DMS153 treated with DMSO at 0.1 percent for 48 hours (cell line): ENCODE measurements around the gene FOXP4.
A peak's percentile ranks its signal among the peaks of the same experiment; 100 is the strongest.

Experiments used
- DNase-seq: peaks from one replicate; lab custom pipeline; 2025; ENCODE audit not compliant: unreplicated experiment; lab: John Stamatoyannopoulos, UW

FOXP4 gene

GRCh38 chr6:41582540-41582939, 36.4 kb downstream of the FOXP4 start:
- no peak for DNase-seq

GRCh38 chr6:41583565-41583964, 37.4 kb downstream of the FOXP4 start:
- no peak for DNase-seq

- DNase-seq, result no peak
Measured at GRCh38 chr6:41584205-41584604, 38.0 kb downstream of the FOXP4 start.

DNA sequence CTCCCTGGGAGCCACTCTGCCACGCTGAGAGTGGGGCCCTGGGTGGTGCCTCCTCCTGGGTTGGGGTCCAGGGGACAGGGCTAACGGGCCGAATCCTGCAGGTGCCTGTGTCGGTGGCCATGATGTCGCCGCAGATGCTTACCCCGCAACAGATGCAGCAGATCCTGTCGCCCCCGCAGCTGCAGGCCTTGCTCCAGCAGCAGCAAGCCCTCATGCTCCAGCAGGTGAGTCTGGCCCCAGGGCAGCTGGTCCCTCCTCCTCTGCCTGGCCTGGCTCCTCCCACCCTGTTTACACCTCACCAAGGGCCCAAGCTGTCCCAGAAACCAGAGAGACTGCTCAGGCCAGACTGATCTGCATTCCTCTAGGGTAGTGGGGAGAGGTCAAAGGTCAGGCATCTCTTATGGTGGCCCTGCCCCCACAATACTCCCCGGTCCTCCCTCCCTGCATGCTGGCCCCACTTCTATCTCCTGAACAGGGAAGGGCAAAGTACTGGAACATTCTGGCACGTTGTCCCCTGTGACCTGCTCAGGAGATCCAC, 38.6 kb downstream of the FOXP4 start:
- no peak for DNase-seq

DNA sequence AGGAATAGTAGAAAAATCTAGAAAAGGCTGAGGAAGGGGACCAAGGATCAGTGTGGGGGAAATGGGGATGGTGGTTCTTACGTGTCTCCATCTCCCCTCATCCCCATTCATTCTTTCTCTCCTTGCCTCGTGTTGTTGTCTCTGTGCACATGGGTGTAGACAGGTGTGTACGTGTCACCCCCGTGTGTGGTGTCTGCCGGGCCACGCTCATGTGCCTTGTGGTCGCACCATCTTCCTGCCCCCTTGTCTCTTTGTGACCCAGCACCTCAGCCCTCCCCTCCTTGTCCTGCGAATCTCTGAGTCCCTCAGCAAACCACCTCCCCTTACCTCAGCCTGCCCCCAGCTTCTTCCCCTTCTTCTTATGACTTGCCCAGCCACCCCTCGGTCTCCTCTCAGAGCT, 39.4 kb downstream of the FOXP4 start:
- DNase-seq, result no peak

DNA sequence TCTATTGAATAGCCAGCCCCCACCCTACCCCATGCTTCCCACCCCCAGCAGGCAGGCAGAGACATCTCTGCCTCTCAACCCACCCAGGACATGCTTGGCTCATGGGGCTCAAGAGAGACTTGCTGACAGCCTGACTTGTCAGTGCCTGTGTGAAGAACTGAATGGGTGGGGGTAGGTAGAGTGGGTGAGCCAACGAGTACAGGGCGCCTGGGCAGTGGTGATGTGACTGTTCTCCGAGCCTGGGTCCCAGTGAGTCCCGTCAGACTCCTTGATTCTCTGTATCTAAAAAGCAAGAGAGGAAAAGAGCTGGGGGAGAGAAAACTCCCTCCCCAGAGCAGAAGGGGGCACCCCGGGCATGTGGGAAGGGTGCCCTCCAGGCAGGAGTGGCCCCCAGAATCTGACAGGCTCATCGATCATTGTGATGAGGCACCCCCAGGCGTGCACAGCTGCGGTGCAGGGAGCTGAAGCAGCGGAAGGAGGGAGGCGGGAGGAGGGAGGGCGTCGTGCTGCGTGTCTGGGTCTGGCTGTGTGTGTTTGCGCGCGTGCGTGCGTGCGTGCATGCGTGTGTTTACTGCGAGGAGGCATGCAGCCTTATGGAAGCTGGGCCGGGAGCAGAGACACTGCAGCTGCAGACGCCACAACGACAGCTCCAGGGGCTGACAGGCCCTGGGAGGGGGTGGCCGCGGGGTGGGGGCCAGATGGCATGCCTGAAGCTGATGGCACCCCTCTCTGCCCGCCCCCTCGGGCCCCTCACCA, 40.2 kb downstream of the FOXP4 start:
- DNase-seq, result no peak

DNA sequence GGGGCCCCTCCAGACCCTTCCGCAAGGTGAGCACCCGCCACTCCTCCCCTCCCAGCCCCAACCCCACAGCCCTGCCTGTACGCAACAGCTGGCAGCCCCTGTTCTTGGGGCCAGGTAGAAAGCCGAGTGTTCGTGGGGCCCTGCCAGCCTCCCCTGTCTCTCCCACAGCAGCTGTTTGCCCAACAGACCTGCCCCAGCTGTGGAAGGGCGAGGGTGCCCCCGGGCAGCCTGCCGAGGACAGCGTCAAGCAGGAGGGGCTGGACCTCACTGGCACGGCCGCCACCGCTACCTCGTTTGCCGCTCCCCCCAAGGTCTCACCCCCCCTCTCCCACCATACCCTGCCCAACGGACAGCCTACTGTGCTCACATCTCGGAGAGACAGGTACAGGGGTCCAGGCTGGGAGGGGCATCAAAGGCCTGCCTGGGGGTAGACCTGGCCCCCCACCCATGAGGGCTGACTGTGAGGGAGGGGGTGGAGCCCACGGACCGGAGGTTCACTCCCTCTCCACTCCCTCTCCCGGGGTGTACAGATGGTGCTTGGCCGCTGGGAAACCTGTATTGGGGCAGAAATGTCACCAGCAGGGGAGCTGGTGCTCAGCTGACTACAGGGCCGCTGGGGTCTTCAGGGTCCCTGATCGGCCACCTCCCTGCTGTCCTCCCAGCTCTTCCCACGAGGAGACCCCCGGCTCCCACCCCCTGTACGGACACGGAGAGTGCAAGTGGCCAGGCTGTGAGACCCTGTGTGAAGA, 41.1 kb downstream of the FOXP4 start:
- no peak for DNase-seq

DNA sequence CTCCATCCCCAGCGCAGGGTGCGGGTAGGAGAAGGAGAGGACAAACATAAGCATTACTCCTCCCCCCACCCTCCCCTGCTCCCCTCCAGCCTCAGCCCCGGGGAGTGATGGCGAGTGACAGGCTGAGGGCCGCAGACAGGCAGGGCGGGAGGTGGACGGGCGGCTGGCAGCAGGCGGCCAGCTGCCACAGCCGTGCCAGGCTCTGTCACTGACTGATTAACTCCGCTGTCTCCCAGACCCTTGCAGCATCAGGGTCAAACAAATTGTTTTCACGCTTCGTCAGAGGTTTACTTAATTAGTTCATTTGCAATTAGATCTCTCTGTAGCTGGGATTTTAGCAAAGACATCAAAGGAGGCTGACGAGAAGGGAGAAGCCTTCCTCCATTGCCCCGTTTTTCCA, 41.9 kb downstream of the FOXP4 start:
- no peak for DNase-seq

GRCh38 chr6:41589223-41589622, 43.0 kb downstream of the FOXP4 start:
- no peak for DNase-seq

DNA sequence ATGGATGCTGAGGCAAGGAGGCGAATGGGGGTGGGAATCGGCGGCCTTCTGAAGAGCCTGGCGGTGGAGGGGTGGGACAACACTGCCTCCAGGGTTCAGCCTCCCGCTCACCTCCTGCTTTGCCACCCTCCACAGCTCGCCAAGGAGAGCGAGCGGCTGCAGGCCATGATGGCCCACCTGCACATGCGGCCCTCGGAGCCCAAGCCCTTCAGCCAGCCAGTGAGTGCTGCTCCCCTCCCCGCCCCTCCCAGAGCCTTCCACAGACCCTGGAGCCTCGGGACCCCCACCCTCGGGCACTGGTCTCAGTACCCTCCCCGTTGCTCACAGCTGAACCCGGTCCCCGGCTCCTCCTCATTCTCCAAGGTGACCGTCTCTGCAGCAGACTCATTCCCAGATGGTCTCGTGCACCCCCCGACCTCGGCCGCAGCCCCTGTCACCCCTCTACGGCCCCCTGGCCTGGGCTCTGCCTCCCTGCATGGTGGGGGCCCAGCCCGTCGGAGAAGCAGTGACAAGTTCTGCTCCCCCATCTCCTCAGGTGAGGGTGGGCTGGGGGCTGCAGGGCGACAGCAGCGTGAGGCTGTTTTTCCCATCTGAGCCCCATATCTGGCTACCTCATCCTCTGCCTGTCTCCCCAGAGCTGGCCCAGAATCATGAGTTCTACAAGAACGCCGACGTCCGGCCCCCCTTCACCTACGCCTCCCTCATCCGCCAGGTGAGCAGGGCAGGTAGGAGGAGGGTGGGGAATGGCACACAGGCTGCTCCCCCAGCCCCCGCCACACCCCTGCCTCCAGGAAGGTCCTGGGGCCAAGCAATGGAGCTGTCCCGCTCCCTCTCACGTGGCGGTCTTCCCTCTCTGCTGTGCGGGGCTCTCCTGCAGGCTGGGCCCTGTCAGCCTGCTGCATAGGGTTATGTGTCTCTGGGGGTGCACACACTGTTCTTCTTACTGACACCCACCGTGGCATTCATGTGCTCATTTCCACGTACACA, 43.7 kb downstream of the FOXP4 start:
- no peak for DNase-seq

GRCh38 chr6:41591122-41591521, 44.9 kb downstream of the FOXP4 start:
- no peak for DNase-seq

GRCh38 chr6:41591859-41592502, 45.8 kb downstream of the FOXP4 start:
- DNase-seq, result peak; percentile 31

- no peak for DNase-seq
Measured at GRCh38 chr6:41593406-41593805, 47.2 kb downstream of the FOXP4 start.

DNA sequence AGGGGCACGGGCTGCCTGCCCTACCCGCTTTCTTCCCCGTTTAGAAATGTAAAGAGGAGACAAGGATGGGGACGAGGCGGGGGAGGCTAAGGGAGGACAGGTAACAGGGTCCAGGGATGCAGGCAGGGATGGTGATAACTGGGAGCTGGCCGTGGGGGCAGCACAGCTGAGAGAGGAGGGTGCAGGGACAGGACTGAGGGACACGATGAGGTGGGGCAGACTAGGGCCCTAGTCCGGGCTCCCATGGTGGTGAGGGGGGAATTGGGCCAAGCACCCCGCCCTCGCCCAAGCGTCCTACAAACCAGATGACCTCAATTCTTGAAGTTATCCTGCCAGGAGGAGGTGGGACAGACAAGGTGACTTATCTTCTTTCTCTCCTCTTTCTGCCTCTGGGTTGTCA, 47.7 kb downstream of the FOXP4 start:
- no peak for DNase-seq

GRCh38 chr6:41594326-41594725, 48.1 kb downstream of the FOXP4 start:
- no peak for DNase-seq

DNA sequence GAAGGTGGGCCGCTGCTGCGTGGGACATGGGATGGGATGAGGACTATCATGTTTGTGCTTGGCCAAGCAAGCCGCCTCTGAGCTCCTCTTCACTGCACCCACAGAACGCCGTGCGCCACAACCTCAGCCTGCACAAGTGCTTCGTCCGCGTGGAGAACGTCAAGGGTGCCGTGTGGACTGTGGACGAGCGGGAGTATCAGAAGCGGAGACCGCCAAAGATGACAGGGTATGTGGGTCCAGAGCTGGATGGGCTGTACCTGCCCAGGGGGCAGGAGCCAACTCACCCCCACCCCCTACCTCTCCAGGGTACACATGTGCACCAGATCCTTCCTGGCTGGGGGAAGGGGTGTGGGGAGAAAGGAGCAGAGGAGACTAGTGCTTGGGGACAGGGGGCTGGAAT, 48.6 kb downstream of the FOXP4 start:
- DNase-seq, result no peak

- DNase-seq, result no peak
Measured at GRCh38 chr6:41595166-41595565, 49.0 kb downstream of the FOXP4 start.

- DNase-seq, result no peak
Measured at GRCh38 chr6:41596096-41596685, 50.0 kb downstream of the FOXP4 start.

GRCh38 chr6:41596807-41597206, 50.6 kb downstream of the FOXP4 start:
- DNase-seq, result no peak
